Peyer's patch (tissue), 4 donors: Measurements from ENCODE around the gene LAYN.

Experiments used
- POLR2A ChIP-seq, 2 donors: fragments of 450-650 bp; IDR thresholded peaks; one replicate each; pipeline ENCODE4 v1.5.1; 2017; ENCODE audit warnings: antibody characterized with exemption in 2 of 2, mild to moderate bottlenecking in 2 of 2, moderate library complexity in 2 of 2
- TF ChIP-seq, protein P1 (sequence below), 6 experiments: fragments of 450-650 bp in 4 of 6; fragments of 200-600 bp in 2 of 6; sonication (generic) in 1 of 6; IDR thresholded peaks; one replicate each; pipeline ENCODE4 v1.5.1; 2017 to 2019; ENCODE audit warnings: antibody characterized with exemption in 6 of 6, mild to moderate bottlenecking in 3 of 6, moderate library complexity in 1 of 6

DNA sequence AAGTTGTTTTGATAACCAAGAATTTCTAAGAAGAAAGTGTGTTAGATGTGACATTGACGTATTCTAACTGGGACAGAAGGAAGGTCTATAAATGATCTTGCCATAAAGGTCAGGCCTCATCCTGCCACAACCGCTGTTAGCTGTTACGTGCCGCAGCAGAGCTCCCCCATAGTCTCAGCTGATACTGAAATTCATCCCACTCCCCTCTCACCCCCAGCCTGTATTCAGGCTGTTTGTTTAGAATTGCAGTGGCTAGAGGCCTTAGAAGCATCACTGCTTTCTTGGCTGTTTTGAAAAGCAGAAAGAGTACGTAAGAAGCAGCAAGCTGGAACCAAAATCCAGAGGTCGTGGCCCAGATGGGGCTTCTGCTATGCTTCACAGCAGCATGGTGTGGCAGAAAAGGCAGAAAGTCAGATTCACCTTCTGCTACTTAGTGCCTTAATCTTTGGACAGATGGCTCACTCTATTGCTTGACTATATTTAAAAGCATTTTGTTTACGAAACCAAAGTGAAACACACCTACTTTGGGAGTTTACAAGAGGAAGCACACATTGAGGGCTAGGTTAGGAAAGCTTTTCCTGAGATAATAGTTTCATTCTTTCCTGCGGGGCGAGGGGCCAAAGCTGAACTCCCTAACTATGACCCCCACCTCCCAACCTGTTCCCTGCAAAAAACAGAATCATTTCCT, 950 bp upstream of the LAYN start:
- TF ChIP-seq, protein P1, sequence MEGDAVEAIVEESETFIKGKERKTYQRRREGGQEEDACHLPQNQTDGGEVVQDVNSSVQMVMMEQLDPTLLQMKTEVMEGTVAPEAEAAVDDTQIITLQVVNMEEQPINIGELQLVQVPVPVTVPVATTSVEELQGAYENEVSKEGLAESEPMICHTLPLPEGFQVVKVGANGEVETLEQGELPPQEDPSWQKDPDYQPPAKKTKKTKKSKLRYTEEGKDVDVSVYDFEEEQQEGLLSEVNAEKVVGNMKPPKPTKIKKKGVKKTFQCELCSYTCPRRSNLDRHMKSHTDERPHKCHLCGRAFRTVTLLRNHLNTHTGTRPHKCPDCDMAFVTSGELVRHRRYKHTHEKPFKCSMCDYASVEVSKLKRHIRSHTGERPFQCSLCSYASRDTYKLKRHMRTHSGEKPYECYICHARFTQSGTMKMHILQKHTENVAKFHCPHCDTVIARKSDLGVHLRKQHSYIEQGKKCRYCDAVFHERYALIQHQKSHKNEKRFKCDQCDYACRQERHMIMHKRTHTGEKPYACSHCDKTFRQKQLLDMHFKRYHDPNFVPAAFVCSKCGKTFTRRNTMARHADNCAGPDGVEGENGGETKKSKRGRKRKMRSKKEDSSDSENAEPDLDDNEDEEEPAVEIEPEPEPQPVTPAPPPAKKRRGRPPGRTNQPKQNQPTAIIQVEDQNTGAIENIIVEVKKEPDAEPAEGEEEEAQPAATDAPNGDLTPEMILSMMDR (IDR thresholded peaks at IDR 0.05) = no peak
- TF ChIP-seq POLR2A (IDR thresholded peaks at IDR 0.05) = no peak
